KBM-7 (cell line): ENCODE results near the gene COPA.
A peak's percentile ranks its signal among the peaks of the same experiment; 100 is the strongest.
"Not testable (repeated sequence)": the region's sequence is repeated elsewhere in the genome, so short reads cannot be mapped to it uniquely, and the experiment has no call there.

Source experiments
- DNase-seq: peaks from one replicate; pipeline ENCODE4 v3.0.0-alpha.2; 2015
- in situ Hi-C: fragments of 300-500 bp; cut with MboI; formaldehyde crosslinking; loops from 2 replicates; pipeline ENCODE4 v1.14.3; 2020; ENCODE audit warnings: low sequenced_read_pairs, low pct_unique_long_range_greater_than_20kb, mixed read lengths

The COPA gene

GRCh38 chr1:160340146-160340545, 2.9 kb downstream of the COPA start:
- in situ Hi-C loops: no loop called here
- no peak for DNase-seq

GRCh38 chr1:160338580-160338979, 4.5 kb downstream of the COPA start:
- no peak for DNase-seq
- in situ Hi-C loops: no loop called here

- in situ Hi-C loops: no loop called here
- DNase-seq: no peak
These were observed 10.5 kb downstream of the COPA start for GRCh38 chr1:160332516-160332915.

DNA sequence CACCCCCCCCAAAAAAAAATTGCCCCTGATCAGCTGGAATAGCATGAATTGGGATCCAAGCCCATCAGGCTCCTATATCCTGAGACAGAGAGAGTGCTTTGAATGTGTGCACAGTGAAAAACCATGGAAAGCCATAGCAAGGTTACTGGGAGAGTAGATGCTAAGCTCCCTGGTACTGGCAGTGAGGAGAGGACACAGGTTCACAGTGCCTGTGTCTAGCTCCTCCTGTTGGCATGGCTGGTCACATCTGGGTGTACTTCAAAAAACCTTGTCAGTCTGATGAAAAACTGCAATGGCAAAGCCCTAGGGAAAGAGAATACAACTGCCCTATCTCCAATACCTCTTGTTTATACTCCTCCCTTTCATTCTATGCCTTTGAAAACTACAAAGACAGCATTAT, 12.9 kb downstream of the COPA start:
- in situ Hi-C loops: no loop called here
- no peak for DNase-seq

DNA sequence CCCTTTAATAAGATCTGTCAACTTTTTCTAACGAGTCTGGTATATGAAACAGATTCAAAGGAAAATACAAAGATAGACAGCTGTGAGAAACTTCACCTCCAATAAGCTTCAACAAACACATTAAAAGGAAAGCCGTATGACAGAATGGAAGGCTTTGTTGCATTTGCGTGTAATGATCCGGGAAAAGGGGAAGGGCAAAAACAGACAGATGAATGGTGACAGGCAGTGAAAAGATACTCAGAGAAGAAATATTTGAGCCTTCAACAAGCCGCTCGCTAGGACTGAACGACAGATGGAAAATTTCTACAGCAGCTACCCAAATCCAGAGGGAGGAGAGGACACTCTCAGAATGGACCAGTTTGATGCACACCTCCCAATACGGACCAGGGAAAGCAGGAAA, 14.9 kb downstream of the COPA start:
- DNase-seq: no peak
- in situ Hi-C loops: no loop called here

DNA sequence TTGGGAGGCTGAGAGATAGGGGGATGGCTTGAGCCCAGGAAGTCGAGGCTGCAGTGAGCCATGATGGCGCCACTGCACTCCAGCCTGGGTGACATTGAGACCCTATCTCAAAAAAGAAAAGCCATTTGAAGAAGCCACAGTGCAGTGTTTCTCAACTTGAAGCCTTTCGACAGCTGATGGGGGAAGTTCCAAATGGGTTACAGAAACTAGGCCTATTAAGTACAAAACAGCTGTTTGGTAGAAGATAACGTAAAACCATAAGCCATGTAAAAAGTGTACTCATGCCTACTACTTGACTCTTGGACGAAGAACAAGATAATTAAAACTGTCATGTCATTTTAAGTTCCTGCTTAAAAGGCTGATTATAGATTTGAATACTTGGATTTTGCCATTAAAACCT, 16.6 kb downstream of the COPA start:
- in situ Hi-C loops: no loop called here
- no peak for DNase-seq

- in situ Hi-C loops: no loop called here
- DNase-seq: no peak
These were observed 17.8 kb downstream of the COPA start for GRCh38 chr1:160325252-160325651.

DNA sequence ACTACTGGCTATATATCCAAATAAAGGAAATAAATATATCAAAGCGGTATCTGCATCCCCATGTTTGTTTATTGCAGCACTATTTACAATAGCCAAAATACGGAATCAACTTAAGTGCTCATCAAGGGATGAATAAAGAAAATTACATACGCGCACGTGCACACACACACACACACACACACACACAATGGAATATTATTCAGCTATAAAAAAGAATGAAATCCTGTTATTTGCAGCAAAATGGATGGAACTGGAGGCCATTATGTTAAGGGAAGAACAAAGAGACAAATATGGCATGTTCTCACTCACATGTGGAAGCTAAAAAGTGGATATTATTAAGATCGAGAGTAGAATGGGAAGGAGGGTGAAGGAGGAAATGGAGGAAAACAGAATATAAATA, 20.2 kb downstream of the COPA start:
- in situ Hi-C loops: no loop called here
- DNase-seq: no peak

DNA sequence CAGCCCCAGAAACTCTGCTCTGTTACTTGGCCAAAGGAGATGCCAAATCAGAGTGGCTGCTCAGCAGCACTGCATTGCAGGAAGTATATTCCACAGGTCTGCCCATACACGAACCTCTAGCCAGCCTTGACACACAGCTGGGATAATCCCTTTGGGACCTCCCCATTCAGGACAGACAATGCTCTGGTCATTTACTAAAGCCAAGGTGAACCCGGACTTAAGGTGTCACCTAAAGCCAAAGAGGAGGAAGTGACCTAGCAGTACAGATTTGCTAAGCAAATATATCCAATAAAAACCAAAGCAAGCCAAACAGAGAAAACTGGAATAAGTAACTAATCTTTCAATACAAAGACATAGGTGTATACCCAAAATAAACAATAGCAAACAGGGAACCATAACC, 27.7 kb downstream of the COPA start:
- DNase-seq: no peak
- in situ Hi-C loops: no loop called here

DNA sequence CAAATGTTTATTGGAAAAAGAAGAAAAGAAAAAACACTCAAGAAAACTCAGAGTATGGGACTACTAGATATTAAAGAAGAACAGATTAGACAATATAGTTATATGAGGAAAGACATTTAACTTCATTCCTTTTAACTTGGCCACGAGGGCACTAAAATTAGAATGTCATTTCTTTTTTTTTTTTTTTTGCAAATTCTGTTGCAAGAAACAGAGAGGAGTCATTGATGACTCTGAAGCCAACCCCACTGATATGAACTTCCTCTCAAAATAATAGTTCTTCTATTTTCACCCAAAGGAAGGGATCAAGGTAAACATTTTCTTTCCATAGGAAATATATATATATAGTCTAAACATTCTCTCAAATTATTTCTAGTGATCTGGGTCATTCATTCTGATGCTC, 33.5 kb downstream of the COPA start:
- DNase-seq: no peak
- in situ Hi-C loops: no loop called here

GRCh38 chr1:160309185-160309557, 33.9 kb downstream of the COPA start:
- in situ Hi-C loops: no loop called here
- DNase-seq: no peak

DNA sequence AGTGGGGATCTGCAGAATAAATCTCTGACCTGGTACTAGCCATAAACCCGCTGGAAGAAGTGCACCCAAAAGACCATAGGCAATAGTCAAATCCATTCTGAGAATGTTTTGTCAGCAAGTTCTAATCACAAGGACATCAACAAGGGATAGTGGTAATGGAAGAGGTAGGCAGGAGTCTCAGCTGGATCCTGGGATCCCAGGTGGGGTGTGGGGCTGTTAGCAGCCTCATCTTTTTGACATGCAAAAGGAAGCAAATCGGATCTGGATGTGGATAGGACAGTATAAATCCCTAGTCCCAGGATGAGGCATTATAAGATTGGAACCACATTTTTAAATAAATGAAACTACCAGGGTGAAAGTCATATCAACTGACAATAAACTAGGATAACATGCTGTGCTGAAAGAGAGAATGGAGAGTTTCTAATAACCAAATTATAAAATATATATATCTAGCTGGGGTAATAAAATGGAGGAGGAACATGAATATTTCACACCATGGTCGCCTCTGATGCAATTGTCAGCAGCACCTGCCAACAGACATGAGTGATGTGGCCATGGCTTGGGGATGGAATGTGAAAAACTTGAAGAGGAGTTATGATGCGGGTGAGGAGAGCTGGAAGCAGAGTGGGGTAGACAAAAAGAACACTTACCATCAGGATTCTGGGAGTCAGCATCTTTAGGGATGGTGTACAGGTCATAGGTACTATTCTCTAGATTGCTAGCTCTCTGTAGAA, 34.4 kb downstream of the COPA start:
- DNase-seq: no peak
- in situ Hi-C loops: no loop called here

- DNase-seq: no peak
These were observed 35.8 kb downstream of the COPA start for GRCh38 chr1:160307118-160307791.

GRCh38 chr1:160300173-160300572, 42.9 kb downstream of the COPA start:
- in situ Hi-C loops: no loop called here
- DNase-seq: no peak

More at GRCh38 chr1:160307118-160307791, 35.8 kb downstream of the COPA start:
- in situ Hi-C loops: no loop called here

DNA sequence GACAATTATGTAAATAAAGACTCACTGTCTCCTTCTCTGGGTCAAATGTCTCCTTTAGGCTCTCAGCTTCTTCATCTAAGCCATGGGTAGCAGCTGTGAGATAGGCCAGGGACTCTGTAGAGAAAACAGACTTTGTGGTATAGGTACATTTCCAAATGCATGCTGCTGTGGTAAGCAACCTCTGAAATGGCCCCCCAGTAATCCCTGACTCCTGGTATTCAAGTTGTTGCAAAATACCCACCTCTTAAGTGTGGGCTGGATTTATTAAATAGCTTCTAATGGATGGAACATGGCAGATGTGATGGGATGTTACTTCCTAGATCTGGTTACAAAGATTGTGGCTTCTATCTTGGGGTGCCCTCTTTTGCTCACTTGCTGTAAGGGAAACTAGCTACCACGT, 47.0 kb downstream of the COPA start:
- in situ Hi-C loops: no loop called here
- no peak for DNase-seq

DNA sequence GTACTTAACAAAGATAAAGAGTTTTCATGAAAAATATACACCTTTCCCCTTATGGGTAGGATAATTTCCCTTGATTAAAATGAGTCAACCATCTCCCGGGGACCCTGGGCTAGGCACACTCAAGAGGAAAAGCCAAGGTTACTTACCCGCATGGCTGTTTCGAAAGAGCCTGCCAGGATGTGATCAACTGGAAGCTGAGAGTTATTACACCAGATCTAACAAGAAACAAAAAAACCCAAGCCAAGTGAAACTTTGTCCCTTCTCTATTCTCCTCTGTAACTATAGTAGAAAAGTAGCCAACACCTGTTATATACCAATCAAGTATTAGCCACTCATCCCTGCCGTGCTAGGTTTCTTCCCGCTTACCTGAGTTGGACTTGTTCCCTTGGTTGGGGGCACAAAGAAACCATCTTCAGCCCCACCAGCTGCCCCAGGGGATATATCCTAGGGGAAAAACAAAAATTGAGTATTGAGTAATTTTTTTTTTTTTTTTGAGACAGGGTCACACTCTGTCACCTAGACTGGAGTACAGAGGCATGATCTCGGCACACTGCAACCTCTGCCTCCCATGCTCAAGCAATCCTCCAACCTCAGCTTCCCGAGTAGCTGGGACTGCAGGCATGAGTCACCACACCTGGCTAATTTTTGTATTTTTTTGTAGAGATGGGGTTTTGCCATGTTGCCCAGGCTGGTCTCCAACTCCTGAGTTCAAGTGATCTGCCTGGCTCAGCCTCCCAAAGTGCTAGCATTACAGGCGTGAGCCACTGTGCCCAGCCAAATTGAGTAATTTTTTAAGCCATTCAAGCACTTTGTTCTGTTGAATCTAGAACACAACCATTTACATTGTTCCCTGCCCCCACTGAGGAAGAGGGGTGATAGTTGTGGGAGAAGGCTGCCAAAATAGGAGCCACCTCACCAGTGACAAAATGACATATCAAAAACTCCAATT, 49.8 kb downstream of the COPA start:
- in situ Hi-C loops: no loop called here
- no peak for DNase-seq

DNA sequence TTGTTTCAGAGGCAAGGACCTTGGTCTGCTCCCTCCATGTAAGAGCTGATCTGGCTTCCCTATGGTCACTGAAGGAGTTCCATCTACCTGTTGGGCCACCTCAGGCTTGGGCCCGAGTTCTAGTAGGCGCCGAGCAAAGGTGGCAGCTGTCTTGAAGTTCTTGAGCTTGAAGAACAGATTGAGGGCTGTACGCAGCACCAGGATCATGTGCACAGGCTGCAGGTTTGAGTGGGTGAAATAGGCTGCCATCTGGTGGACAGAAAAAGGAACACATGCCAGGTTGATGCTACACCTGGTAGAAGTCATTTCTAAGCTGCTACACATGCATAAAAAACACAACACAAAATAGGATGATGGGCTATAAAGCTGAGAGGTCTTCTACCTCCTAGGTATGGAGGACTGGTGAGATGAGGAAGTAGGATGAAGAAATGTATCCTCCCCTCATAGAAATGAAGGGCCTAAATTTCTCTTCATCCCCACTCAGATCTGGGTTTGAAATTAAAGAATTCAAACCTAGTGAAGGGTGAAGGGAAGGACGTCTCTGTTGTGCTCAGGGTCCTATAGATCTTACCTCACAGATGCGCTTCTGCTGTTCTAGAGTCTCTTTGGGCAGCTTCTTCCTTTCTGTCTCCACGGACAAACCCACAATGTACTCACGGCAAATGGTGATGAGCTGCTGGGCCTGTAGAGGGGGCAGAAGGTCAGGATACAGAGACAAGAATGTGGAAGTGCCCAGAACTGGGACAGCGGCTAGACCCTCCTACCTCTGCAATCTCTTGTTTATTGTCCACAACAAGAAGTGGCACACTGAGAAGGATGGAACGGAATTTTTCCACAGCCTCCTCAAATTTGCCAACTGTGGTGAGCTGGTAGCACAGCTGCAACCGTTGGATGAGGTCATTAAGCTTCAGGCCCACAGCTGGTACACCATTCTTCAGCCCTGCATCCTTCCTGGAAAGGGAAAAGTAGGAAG, 51.5 kb downstream of the COPA start:
- DNase-seq: peak; percentile 86
- in situ Hi-C loops: no loop called here

DNA sequence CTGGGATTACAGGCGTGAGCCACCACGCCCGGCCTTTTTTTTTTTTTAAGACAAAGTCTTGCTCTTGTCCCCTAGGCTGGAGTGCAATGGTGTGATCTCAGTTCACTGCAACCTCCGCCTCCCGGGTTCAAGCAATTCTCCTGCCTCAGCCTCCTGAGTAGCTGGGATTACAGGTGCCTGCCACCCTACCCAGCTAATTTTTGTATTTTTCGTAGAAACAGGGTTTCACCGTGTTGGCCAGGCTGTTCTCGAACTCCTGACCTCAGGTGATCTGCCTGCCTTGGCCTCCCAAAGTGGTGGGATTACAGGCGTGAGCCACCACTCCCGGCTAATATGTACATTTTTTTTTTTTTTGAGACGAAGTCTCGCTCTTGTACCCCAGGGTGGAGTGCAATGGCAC, 55.3 kb downstream of the COPA start:
- DNase-seq, in situ Hi-C loops: not testable (repeated sequence)

DNA sequence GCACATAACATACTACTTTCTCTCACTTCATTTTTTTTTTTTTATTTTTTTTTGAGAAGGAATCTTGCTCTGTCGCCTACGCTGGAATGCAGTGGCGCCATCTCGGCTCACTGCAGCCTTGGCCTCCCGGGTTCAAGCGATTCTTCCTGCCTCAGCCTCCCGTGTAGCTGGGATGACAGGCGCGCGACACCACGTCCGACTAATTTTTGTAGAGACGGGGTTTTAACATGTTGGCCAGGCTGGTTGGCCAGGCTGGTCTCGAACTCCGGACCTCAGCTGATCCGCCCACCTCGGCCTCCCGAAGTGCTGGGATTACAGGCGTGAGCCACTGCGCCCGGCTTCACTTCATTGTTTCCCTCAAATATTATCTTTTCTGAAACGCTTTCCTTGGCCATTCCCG, 57.5 kb downstream of the COPA start:
- DNase-seq: no peak
- in situ Hi-C loops: no loop called here
